HepG2 (cell line): Measurements from ENCODE around the gene PPP4R2. TPM values are rescaled to one million over a fixed set of nuclear protein-coding genes. Genes with fewer than 3 reads are reported as not detected.

Experiments
- ATF3 ChIP-seq: sonication (generic); formaldehyde crosslinking; IDR thresholded peaks from 2 replicates; pipeline ENCODE4 v1.4.0; 2020; ENCODE audit warnings: missing genetic modification reagents
- ATM ChIP-seq: fragments of 450-650 bp; IDR thresholded peaks from 2 replicates; pipeline ENCODE4 v1.7.1; 2017; ENCODE audit warnings: mild to moderate bottlenecking, borderline replicate concordance
- DMAP1 ChIP-seq: IDR thresholded peaks from 2 replicates; pipeline ENCODE4 v1.6.1; 2016
- ERF ChIP-seq: IDR thresholded peaks from 2 replicates; pipeline ENCODE4 v1.6.1; 2018; ENCODE audit warnings: missing biosample characterization, missing genetic modification reagents
- ETV5 ChIP-seq: IDR thresholded peaks from 2 replicates; pipeline ENCODE4 v1.6.1; 2018; ENCODE audit warnings: missing biosample characterization, missing genetic modification reagents, inconsistent platforms, borderline replicate concordance
- EZH2 ChIP-seq: conservative IDR thresholded peaks from 2 replicates; pipeline ENCODE4 v1.6.1; 2012; ENCODE audit warnings: mild to moderate bottlenecking, low read depth, low read length, moderate library complexity
- HNRNPK ChIP-seq: fragments of 200-400 bp; formaldehyde crosslinking; IDR thresholded peaks from 2 replicates; pipeline ENCODE4 v1.6.1; 2018; ENCODE audit warnings: low read length, low read depth, moderate library complexity, mild to moderate bottlenecking; ENCODE audit not compliant: poor library complexity, severe bottlenecking
- KDM1A ChIP-seq: IDR thresholded peaks from 2 replicates; pipeline ENCODE4 v1.6.1; 2016; ENCODE audit warnings: missing compliant biosample characterization
- RBM22 ChIP-seq: fragments of 200-400 bp; formaldehyde crosslinking; optimal IDR thresholded peaks from 2 replicates; pipeline ENCODE3; 2017; ENCODE audit warnings: mild to moderate bottlenecking, low read length, moderate library complexity
- SOX13 ChIP-seq, 3 experiments: fragments of 450-650 bp in 1 of 3; sonication (generic) in 1 of 3; formaldehyde crosslinking in 1 of 3; IDR thresholded peaks in 2 of 3; conservative IDR thresholded peaks in 1 of 3; 2 replicates each; pipeline versions ENCODE4 v1.5.0 to v1.6.1; 2016 to 2020; ENCODE audit warnings: antibody characterized with exemption in 1 of 3, mild to moderate bottlenecking in 1 of 3, missing compliant biosample characterization in 1 of 3, missing genetic modification reagents in 1 of 3, moderate library complexity in 1 of 3
- TCF7 ChIP-seq: sonication (generic); IDR thresholded peaks from 2 replicates; pipeline ENCODE4 v1.6.1; 2016; ENCODE audit warnings: antibody characterized with exemption, low read depth
- XBP1 ChIP-seq: sonication (generic); formaldehyde crosslinking; IDR thresholded peaks from 2 replicates; pipeline ENCODE4 v1.5.0; 2020; ENCODE audit warnings: missing genetic modification reagents
- ZFP90 ChIP-seq: sonication (generic); formaldehyde crosslinking; IDR thresholded peaks from 2 replicates; pipeline ENCODE4 v1.8.0; 2022; ENCODE audit warnings: missing genetic modification reagents, mild to moderate bottlenecking, inconsistent platforms, borderline replicate concordance
- ZNF121 ChIP-seq: sonication (generic); formaldehyde crosslinking; IDR thresholded peaks from 2 replicates; pipeline ENCODE4 v1.5.0; 2020; ENCODE audit warnings: mild to moderate bottlenecking, missing genetic modification reagents
- ZNF124 ChIP-seq: sonication (generic); formaldehyde crosslinking; IDR thresholded peaks from 2 replicates; pipeline ENCODE4 v1.4.0; 2020; ENCODE audit warnings: missing genetic modification reagents
- ZNF441 ChIP-seq: sonication (generic); formaldehyde crosslinking; IDR thresholded peaks from 2 replicates; pipeline ENCODE4 v1.7.0; 2021; ENCODE audit warnings: missing genetic modification reagents, borderline replicate concordance
- ZNF552 ChIP-seq: sonication (generic); formaldehyde crosslinking; IDR thresholded peaks from 2 replicates; pipeline ENCODE4 v1.9.0; 2022; ENCODE audit warnings: missing genetic modification reagents, mild to moderate bottlenecking, borderline replicate concordance
- ZNF572 ChIP-seq: sonication (generic); formaldehyde crosslinking; IDR thresholded peaks from 2 replicates; pipeline ENCODE4 v1.5.1; 2020; ENCODE audit warnings: mild to moderate bottlenecking, missing genetic modification reagents
- ZNF577 ChIP-seq: sonication (generic); formaldehyde crosslinking; IDR thresholded peaks from 2 replicates; pipeline ENCODE4 v1.4.0; 2020; ENCODE audit warnings: mild to moderate bottlenecking, low read depth, missing genetic modification reagents, borderline replicate concordance
- ZNF614 ChIP-seq: IDR thresholded peaks from 2 replicates; pipeline ENCODE4 v1.6.1; 2018; ENCODE audit warnings: missing biosample characterization, missing genetic modification reagents, inconsistent platforms, borderline replicate concordance
- ZNF7 ChIP-seq: IDR thresholded peaks from 2 replicates; pipeline ENCODE4 v1.6.1; 2016; ENCODE audit warnings: missing biosample characterization, missing genetic modification reagents
- ZNF773 ChIP-seq: sonication (generic); formaldehyde crosslinking; IDR thresholded peaks from 2 replicates; pipeline ENCODE4 v1.4.0; 2020; ENCODE audit warnings: missing genetic modification reagents, borderline replicate concordance
- ZNF784 ChIP-seq: sonication (generic); formaldehyde crosslinking; IDR thresholded peaks from 2 replicates; pipeline ENCODE4 v1.5.1; 2020; ENCODE audit warnings: missing genetic modification reagents, mild to moderate bottlenecking, borderline replicate concordance
- ZNF878 ChIP-seq: sonication (generic); formaldehyde crosslinking; IDR thresholded peaks from 2 replicates; pipeline ENCODE4 v1.8.1; 2023; ENCODE audit warnings: mild to moderate bottlenecking, missing genetic modification reagents, moderate library complexity
- ZUFSP ChIP-seq: sonication (generic); formaldehyde crosslinking; IDR thresholded peaks from 2 replicates; pipeline ENCODE4 v1.9.0; 2021; ENCODE audit warnings: missing genetic modification reagents, mild to moderate bottlenecking, borderline replicate concordance
- polyA plus RNA-seq, 8 experiments: library from polyadenylated mRNA; depleted of rRNA in 3 of 8; stranded (reverse) in 7 of 8; unstranded in 1 of 8; fragments of >200 nt; fragmentation: Illumina TruSeq in 4 of 8; extraction: Trizol in 4 of 8; gene quantifications; 2 replicates each; pipeline versions ENCODE4 v1.2.1 to v1.2.3, GENCODE V29; 2011 to 2016; ENCODE audit warnings: low read depth in 4 of 8, missing spikeins in 1 of 8, mixed read lengths in 1 of 8; ENCODE audit not compliant: insufficient read depth in 1 of 8
- total RNA-seq, 5 experiments: library from RNA; depleted of rRNA; stranded (reverse); fragments of >200 nt; fragmentation: Illumina TruSeq; extraction: Trizol; gene quantifications; 2 replicates each; pipeline ENCODE4 v1.2.3, GENCODE V29; 2016; ENCODE audit warnings: low read depth in 1 of 5
- TF ChIP-seq, protein P1 (sequence below), 2 experiments: fragments of 450-650 bp in 1 of 2; sonication (generic) in 1 of 2; formaldehyde crosslinking; IDR thresholded peaks; 2 replicates each; pipeline versions ENCODE4 v1.5.0 to v1.8.0; 2020 to 2022; ENCODE audit warnings: mild to moderate bottlenecking in 1 of 2, missing genetic modification reagents in 1 of 2
- TF ChIP-seq, protein P2 (sequence below): sonication (generic); formaldehyde crosslinking; IDR thresholded peaks from 2 replicates; pipeline ENCODE4 v1.5.0; 2020; ENCODE audit warnings: mild to moderate bottlenecking, missing genetic modification reagents, moderate library complexity

Gene PPP4R2
- total and polyA plus RNA-seq, 2 of the 13 experiments (the other 11 are each of a cell fraction or from before 2014, with no cell fraction given) = 22.3 to 161 TPM

- no peak for TF ChIP-seq ZNF124 (CRISPR knock-in tag)
- TF ChIP-seq DMAP1 (CRISPR knock-in tag) = no peak
- TF ChIP-seq ZNF121 (CRISPR knock-in tag) = peak; percentile 95
- TF ChIP-seq XBP1 (CRISPR knock-in tag) = no peak
- no peak for TF ChIP-seq ZNF441 (CRISPR knock-in tag)
- no peak for TF ChIP-seq KDM1A (CRISPR knock-in tag)
- TF ChIP-seq ETV5 (CRISPR knock-in tag) = no peak
- TF ChIP-seq ATF3 = 0 out of 2 replicates have a peak, but pooled peaks have one; percentile 34
- TF ChIP-seq RBM22 = no peak
- TF ChIP-seq, protein P1, sequence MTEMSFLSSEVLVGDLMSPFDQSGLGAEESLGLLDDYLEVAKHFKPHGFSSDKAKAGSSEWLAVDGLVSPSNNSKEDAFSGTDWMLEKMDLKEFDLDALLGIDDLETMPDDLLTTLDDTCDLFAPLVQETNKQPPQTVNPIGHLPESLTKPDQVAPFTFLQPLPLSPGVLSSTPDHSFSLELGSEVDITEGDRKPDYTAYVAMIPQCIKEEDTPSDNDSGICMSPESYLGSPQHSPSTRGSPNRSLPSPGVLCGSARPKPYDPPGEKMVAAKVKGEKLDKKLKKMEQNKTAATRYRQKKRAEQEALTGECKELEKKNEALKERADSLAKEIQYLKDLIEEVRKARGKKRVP (CRISPR knock-in tag; IDR thresholded peaks at IDR 0.05) = 0 out of 4 replicates have a peak, but pooled peaks of 1 of the 2 experiments have one; percentile 48
- TF ChIP-seq ZNF614 (CRISPR knock-in tag) = no peak
- TF ChIP-seq ZNF773 (CRISPR knock-in tag) = no peak
- TF ChIP-seq EZH2 = no peak
- no peak for TF ChIP-seq SOX13 (IDR thresholded peaks at IDR 0.05)
- 0 out of 4 replicates have a peak, but pooled peaks of 1 of the 2 experiments have one; percentile 11 for TF ChIP-seq SOX13 (CRISPR knock-in tag; conservative IDR thresholded peaks at IDR 0.05 in 1 of 2, IDR thresholded peaks at IDR 0.05 in 1 of 2)
- TF ChIP-seq ZUFSP (CRISPR knock-in tag) = no peak
- TF ChIP-seq, protein P2, sequence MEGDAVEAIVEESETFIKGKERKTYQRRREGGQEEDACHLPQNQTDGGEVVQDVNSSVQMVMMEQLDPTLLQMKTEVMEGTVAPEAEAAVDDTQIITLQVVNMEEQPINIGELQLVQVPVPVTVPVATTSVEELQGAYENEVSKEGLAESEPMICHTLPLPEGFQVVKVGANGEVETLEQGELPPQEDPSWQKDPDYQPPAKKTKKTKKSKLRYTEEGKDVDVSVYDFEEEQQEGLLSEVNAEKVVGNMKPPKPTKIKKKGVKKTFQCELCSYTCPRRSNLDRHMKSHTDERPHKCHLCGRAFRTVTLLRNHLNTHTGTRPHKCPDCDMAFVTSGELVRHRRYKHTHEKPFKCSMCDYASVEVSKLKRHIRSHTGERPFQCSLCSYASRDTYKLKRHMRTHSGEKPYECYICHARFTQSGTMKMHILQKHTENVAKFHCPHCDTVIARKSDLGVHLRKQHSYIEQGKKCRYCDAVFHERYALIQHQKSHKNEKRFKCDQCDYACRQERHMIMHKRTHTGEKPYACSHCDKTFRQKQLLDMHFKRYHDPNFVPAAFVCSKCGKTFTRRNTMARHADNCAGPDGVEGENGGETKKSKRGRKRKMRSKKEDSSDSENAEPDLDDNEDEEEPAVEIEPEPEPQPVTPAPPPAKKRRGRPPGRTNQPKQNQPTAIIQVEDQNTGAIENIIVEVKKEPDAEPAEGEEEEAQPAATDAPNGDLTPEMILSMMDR (CRISPR knock-in tag) = no peak
- no peak for TF ChIP-seq ERF (CRISPR knock-in tag)
- no peak for TF ChIP-seq ATM
- TF ChIP-seq ZNF7 (CRISPR knock-in tag) = no peak
- no peak for TF ChIP-seq HNRNPK
- no peak for TF ChIP-seq ZNF572 (CRISPR knock-in tag)
- TF ChIP-seq ZNF552 (CRISPR knock-in tag) = no peak
- TF ChIP-seq ZNF784 (CRISPR knock-in tag) = no peak
- no peak for TF ChIP-seq ZNF878 (CRISPR knock-in tag)
- no peak for TF ChIP-seq ZFP90 (CRISPR knock-in tag)
- no peak for TF ChIP-seq ZNF577 (CRISPR knock-in tag)
- TF ChIP-seq TCF7 = no peak
Measured at GRCh38 chr3:73004316-73004715, 7.7 kb downstream of the PPP4R2 start (continued).
